PC-3 (cell line): ENCODE data around the gene PKM.

Experiments used
- CTCF ChIP-seq: fragments of 300-600 bp; sonication (generic); conservative IDR thresholded peaks from 2 replicates; pipeline ENCODE4 v1.5.1; 2017; ENCODE audit warnings: antibody characterized with exemption, low read depth, mild to moderate bottlenecking, low read length
- EZH2 ChIP-seq: fragments of 300-600 bp; sonication (generic); IDR thresholded peaks from one replicate; pipeline ENCODE4 v1.6.1; 2017; ENCODE audit warnings: antibody characterized with exemption, mild to moderate bottlenecking, low read length; ENCODE audit not compliant: unreplicated experiment
- EZH2phosphoT487 ChIP-seq: fragments of 300-600 bp; sonication (generic); IDR thresholded peaks from 2 replicates; pipeline ENCODE4 v1.6.1; 2018; ENCODE audit warnings: mild to moderate bottlenecking, antibody characterized with exemption, low read length, borderline replicate concordance

- no peak for TF ChIP-seq CTCF
- no peak for TF ChIP-seq EZH2
- no peak for TF ChIP-seq EZH2phosphoT487
These were observed 49.8 kb upstream of the PKM start for GRCh38 chr15:72280751-72281150.
